COLO829 (cell line): Measurements from ENCODE around the gene ZNF282.

Experiments used
- DNase-seq: peaks from one replicate; pipeline ENCODE4 v3.0.0; 2012; ENCODE audit warnings: low spot score

Gene ZNF282

GRCh38 chr7:149191851-149192250 lies 3.5 kb upstream of the ZNF282 start:
- DNase-seq, result no peak

DNA sequence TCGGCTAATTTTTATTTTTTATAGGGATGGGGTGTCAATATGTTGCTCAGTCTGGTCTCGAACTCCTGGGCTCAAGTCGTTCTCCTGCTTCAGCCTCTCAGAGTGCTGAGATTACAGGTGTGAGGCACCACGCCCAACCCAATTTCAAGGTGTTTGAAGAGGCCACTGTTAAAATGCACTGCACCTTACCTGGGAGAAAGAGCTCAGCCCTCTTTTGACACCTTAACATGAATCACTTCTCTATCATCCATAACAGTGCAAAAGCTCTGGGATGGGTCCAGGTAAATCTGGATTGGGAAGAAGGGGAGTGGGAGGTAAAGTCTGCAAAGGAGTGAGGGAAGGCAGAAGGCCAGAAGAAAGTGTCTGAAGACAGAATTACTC lies 557 bp upstream of the ZNF282 start:
- no peak for DNase-seq

DNA sequence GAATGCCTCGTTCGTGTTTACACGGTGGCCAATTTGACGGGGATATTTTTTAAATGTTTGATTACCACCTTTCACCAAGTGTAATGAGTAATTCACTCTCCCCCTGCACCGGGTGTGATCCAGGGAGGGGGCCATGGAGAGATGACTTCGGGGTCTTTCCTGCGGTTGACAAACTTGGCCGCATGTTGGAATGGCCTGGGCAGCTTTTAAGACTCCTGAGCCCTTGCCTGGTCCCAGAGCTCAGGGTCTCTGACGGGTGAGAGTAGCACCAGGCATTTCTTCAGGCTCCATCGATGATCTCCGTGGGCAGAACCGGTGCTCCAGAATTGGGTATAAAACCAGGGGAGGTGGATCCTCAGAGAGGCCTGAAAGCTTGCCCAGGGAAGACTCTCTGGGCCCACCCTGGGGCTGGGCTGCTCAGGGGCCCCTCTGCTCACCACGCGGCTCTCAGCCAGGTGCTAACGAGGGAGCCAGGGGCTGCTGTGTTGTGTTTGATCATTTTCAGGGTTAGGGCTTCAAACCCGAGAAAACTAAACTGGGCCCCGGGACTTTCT lies 882 bp downstream of the ZNF282 start:
- no peak for DNase-seq

- no peak for DNase-seq
Observed at GRCh38 chr7:149196705-149197171, 1.4 kb downstream of the ZNF282 start.

DNA sequence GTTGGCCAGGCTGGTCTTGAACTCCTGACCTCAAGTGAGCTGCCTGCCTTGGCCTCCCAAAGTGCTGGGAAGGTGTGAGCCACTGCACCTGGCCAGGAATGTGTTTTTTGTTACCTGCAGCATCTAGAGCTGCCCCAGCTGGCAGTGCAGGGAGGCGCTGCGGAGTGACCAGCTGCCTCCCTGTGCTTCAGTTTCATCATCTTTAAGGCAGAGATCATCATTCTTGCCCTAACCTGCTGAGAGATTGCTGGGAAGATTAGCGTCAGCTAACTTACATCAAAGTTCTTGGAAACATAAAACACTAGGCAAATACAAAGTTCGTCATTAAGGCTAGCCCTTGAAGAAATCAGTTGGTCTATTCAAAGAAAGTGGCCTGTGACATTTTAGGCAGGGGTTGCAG lies 2.3 kb downstream of the ZNF282 start:
- DNase-seq, result no peak

DNA sequence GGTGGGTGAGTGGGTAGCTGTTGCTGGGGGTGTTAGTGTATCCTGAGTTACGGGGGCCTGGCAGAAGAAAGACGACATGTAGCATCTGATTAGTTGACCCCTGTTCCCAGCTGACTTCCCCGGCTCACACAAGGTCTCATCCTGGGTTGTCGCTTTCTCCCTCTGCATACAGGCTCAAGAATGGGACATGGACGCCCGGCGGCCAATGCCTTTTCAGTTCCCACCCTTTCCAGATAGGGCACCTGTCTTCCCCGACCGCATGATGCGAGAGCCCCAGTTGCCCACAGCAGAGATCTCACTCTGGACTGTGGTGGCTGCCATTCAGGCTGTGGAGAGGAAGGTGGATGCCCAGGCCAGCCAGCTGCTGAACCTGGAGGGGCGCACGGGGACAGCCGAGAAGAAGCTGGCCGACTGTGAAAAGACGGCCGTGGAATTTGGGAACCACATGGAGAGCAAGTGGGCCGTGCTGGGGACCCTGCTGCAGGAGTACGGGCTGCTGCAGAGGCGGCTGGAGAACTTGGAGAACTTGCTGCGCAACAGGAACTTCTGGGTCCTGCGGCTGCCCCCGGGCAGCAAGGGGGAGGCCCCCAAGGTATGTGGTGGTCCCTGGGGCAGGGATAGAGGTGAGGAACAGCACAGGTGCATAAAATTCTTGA lies 2.9 kb downstream of the ZNF282 start:
- no peak for DNase-seq

DNA sequence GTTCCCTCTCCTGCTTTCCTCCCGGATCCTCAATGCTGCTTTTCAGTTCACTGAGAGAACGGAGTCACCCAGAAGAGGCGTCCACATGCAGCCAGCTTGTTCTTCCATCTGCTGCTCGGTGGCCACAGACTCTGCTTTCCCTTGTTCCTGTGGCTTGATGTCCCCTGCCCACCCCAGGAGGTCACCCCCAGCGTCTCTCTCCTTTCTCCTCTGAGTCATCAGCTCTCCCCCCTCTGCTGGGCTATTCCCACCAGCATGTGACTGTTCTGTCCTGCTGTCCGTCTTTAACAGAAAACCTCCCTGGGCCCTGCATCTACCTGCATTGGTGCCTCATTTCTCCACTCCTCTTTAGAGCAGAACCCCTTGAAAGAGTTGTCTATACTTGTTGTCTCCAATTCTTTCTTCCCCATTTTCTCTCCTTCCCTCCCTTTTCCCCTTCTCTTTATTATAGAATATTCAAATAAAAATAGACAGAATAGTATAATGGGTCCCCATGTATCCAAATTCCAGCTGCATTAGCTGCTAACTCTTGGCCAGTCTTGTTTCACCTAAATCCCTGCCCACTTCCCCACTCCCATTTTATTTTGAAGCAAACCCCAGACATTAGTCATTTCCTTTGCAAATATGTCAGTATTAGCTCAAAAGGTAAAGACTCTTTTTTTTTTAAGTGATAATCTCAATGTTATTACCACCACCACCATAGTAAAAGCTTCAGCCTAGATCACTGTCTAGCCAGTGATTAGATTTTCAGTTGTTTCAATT lies 4.1 kb downstream of the ZNF282 start:
- DNase-seq, result no peak

DNA sequence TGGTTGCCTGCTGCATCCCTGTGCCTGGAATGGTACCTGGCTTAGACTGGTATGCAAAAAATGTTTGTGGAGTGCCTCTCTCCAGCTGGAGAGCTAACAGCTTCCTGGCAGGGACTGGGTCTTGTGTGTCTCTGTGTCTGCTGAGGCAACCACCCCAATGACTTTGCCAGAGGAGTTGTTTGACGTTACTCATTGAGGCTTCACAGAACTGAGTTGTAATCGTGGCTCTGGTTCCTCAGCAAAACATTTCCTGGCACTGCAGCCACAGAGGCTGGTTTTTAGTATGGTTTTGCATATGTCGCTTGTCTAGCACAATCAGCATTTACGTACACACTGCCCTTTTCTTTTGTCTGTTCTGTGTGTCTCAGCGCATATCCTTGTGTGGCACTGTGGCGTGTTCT lies 7.5 kb downstream of the ZNF282 start:
- no peak for DNase-seq

DNA sequence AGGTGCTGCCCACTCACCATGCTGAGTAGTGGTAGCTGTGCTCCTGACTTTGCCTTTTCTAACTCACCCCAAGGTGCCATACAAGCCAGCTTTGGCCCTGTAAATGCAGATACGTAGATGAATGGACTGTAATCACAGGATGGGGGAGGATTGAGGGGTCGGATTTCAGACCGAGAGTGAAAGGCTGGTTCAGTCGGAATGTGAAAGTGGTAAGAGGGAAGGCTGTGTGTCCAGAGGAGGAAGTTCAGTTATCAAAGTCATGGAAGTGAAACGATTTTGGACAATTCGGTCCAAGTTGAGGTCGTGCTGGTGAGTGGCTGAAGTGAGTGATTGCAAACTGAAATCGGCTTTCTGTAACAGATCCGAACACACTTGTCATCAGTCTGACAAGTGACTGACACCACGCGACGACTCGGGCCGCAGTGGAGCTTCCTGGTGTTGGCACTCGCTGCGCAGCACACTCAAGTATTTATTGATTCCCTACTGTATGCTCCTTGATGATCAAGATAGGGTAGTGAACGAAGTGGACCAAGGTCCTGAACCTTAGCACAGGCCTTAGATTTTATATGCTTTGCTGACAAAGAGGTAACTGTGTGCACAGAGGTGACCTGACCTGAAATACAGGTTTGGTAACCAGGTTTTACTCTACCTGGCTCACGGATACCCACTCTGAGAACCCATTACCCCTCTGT lies 10.5 kb downstream of the ZNF282 start:
- DNase-seq, result no peak

DNA sequence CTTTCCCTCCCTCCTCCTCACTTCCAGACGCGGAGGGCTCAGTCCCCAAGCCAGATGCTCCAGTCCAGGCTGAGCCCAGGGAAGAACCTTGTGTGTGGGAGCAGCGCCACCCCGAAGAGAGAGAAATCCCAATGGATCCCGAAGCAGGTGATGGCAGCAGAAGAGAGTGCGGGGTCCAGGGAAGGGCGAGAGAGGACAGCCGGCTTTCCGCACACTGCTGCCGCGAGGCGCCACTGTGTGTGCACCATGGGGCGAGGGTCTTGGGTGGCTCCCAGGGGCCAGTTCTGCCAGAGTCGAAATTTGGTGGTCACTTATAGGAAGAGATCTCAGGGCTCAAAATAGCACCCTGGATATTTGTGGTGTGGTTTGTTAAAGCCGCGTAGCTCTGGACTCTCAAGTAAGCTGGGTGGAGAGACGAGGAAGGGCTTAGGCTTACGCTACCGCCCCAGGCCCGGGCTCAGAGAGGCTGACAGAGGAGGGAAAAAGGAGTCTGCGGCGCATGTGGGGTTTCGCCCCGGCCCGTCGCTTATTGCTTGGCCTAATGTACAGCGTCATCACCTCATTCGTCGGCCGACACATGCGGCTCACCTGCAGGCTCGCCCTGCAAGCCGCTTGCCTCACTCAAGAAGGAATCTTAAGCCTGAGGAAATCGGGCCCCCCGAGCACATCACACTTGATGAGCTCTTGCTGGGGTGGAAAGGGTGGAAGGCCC lies 12.1 kb downstream of the ZNF282 start:
- no peak for DNase-seq

GRCh38 chr7:149209518-149210269 lies 14.3 kb downstream of the ZNF282 start:
- DNase-seq, result peak; percentile 96

GRCh38 chr7:149210551-149210950 lies 15.2 kb downstream of the ZNF282 start:
- DNase-seq, result no peak

DNA sequence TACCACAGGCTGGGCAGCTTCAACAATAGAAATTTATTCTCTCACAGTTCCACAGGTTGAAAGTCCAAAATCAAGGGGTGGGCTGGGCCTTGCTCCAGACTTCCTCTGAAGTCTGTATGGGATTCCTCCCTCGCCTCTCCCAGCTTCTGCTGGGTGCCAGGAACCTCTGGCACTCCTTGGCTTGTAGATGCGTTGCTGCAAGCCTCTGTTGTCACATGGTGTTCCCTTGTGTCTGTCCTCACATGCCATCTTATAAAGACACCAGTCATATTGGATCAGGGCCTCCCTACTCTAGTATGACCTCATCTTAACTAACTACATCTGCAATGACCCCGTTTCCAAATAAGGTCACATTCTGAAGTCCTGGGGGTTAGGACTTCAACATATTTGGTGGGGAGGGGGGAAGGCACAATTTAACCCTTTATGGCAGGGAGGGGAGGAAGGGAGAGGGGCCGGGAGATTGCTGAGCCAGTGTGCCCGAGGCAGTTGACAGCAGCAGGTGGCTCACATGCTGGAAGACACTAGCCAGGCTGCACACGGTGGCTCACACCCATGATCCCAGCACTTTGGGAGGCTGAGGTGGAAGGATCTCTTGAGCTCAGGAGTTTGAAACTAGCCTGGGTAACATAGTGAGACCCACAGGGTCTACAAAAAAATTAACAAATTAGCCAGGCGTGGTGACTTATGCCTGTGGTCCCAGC lies 18.8 kb downstream of the ZNF282 start:
- DNase-seq, result no peak

GRCh38 chr7:149216402-149216801 lies 21.1 kb downstream of the ZNF282 start:
- no peak for DNase-seq

DNA sequence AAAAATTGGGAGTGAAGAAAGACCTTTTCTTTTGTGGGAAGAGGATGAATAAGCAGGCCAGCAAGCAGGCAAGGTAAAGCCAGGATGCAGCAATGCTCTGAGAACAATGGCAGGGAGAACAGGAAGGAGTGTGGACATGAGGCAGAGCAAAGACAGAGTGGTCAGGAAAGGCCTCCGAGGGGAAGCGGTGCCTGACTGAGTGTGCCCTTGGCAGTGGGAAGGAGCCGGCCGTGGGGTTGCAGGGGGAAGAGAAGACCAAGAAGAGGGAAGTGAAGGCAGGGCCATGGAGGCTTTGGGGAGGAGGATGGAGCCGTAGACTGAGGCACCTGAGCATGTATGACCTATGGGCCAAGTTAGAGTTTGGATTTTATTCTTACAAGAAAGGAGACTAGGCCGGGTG lies 22.2 kb downstream of the ZNF282 start:
- no peak for DNase-seq

- DNase-seq, result no peak
Observed at GRCh38 chr7:149218469-149219420, 23.4 kb downstream of the ZNF282 start.

DNA sequence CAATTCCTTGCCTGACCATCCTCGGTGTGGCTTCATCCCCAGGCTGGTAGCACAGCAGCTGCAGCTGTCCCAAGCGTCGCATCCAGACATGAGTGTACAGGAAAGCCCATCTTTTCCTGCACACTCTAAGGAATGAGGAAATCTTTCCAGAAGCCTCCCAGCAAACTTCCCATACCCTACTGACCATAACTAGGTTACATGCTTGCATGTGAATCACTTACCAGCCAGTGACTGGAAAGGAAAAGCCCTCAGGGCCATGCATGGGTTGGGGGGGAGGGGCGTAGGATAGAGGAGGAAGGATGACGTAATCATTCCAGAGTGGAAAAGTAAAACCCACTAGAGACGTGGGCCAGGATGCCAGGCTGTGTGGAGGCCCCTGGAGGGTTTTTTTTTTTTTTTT lies 25.2 kb downstream of the ZNF282 start:
- peak; percentile 78 for DNase-seq

GRCh38 chr7:149223176-149223575 lies 27.8 kb downstream of the ZNF282 start:
- DNase-seq, result no peak

DNA sequence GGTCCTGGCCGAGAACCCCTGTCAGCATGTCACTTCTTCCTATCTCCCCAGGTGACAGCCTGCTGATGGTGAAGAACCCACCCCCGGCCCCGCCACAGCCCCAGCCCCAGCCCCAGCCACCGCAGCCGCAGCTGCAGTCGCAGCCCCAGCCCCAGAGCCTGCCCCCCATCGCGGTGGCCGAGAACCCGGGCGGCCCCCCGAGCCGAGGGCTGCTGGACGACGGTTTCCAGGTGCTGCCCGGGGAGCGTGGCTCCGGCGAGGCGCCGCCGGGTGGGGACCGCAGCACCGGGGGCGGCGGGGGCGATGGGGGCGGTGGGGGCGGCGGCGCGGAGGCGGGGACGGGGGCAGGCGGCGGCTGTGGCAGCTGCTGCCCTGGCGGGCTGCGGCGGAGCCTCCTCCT lies 28.4 kb downstream of the ZNF282 start:
- no peak for DNase-seq

DNA sequence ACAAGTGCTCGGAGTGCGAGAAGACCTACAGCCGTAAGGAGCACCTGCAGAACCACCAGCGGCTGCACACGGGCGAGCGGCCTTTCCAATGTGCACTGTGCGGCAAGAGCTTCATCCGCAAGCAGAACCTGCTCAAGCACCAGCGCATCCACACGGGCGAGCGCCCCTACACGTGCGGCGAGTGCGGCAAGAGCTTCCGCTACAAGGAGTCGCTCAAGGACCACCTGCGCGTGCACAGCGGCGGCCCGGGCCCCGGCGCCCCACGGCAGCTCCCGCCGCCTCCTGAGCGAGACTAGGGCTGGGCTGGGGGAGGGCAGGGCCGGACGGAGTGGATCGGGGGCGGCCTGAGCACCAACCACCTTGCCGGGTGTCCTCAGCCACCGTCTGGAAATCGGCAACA lies 29.0 kb downstream of the ZNF282 start:
- DNase-seq, result no peak
